ENCODE results near the gene CST3. TPM values are rescaled to one million over a fixed set of nuclear protein-coding genes. Genes with fewer than 3 reads are reported as not detected.
"Not testable (repeated sequence)": the region's sequence is repeated elsewhere in the genome, so short reads cannot be mapped to it uniquely, and the experiment has no call there.

The CST3 gene, protein sequence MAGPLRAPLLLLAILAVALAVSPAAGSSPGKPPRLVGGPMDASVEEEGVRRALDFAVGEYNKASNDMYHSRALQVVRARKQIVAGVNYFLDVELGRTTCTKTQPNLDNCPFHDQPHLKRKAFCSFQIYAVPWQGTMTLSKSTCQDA
- total RNA-seq = not detected in 2 replicates

GRCh38 chr20:23637282-23638221, at the start of gene CST3:
Gene CST3 (minus strand): TSS chr20:23637955. CDS start chr20:23637862, 93 bp downstream.
- Mint-ChIP-seq H3K36me3 (ENCODE audit: low read depth) (no peaks in the 10 kb centered on the region), H3K4me1 (peaks cover 8% of the 10 kb centered on the region), H3K9me3 (no peaks in the 10 kb centered on the region), H3K27ac (no peak within 1 kb of the TSS), H3K27me3 (peaks cover 22% of the 10 kb centered on the region), H3K4me3 (no peak within 1 kb of the TSS)
- CTCF ChIA-PET = no interaction called here
- TF ChIP-seq CTCF (IDR thresholded peaks at IDR 0.05) = no peak
- DNase-seq (no peak), ATAC-seq (ENCODE audit: low read depth) (no peak)
- intact Hi-C loops (cut with micrococcal nuclease) = no loop called here
- POLR2A ChIA-PET = no interaction called here

DNA sequence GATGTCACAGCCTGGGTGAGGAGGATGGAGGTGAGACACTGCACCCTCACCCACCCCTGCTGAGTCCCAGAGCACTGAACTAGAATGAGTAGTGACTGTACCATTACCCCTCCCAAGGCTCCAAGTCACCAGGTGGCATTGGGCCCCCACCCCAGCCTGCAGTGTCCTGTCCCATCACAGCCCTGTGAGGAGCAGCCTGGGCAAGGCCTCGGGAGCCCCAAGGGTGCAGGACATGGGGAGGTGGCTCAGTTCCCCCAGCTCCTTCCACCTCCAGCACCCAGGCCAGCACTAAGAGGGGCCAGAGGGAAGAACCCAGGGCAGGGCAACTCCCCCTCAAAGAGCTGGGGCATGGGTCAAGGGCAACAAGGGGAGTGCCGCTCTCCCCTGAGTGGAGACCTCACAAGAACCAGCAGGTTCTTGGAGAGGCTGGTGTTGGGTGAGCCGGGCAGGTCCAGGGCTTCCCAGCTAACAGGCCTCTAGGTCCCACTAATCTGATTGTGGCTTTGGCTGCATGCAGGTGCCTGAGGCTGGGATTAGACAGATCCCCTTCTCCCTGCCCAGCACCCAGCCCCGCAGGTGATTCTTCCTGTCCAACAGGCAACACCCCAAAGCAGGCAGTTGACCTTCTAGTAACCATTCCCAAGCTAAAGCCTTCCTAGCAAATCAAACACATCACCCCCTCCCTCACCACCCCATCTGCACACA, 48.4 kb upstream of the CST3 start:
- Mint-ChIP-seq H3K9me3 (no peaks in the 10 kb centered on the region), H3K27ac (no peak overlapping the region), H3K36me3 (ENCODE audit: low read depth) (no peaks in the 10 kb centered on the region), H3K4me3 (no peak overlapping the region), H3K4me1 (no peaks in the 10 kb centered on the region), H3K27me3 (peaks cover 3% of the 10 kb centered on the region)
- intact Hi-C loops (cut with micrococcal nuclease) = no loop called here
- no peak for DNase-seq
- ChIA-PET POLR2A (no interaction called here), CTCF (no interaction called here)
- TF ChIP-seq CTCF (IDR thresholded peaks at IDR 0.05) = no peak
- no peak for ATAC-seq (ENCODE audit: low read depth)

- DNase-seq; POLR2A ChIA-PET; H3K27ac Mint-ChIP-seq; H3K9me3 Mint-ChIP-seq; H3K27me3 Mint-ChIP-seq; H3K4me1 Mint-ChIP-seq; H3K36me3 Mint-ChIP-seq (ENCODE audit: low read depth); H3K4me3 Mint-ChIP-seq; intact Hi-C loops (cut with micrococcal nuclease); CTCF ChIA-PET; ATAC-seq (ENCODE audit: low read depth): not testable (repeated sequence)
These were observed 47.8 kb upstream of the CST3 start for GRCh38 chr20:23685529-23685896.

DNA sequence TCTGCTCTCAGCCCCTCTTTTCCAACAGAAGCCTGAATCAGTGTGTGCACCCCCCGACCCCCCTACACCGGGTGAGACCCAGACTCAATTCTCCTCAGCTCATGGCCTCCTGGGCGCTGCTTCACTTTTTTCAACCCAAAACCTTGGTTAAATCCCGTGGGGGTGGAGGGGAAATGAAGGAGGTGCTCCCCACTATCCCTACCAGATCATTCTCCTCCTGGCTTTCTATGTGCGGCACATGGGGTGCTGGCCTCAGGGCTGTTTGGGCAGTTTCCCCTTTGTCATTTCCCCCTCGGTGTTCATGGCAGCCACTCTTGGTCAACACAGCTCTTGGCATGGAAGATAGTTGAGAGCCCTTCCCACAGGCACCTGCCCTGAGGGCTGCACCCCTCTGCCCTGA, 46.5 kb upstream of the CST3 start:
- peaks cover 3% of the 10 kb centered on the region for H3K27me3 Mint-ChIP-seq
- no peaks in the 10 kb centered on the region for H3K9me3 Mint-ChIP-seq
- ATAC-seq (ENCODE audit: low read depth) (no peak), DNase-seq (no peak)
- CTCF ChIA-PET = no interaction called here
- no peak for TF ChIP-seq CTCF (IDR thresholded peaks at IDR 0.05)
- no peak overlapping the region for H3K27ac Mint-ChIP-seq
- no peaks in the 10 kb centered on the region for H3K36me3 Mint-ChIP-seq (ENCODE audit: low read depth)
- intact Hi-C loops (cut with micrococcal nuclease) = no loop called here
- POLR2A ChIA-PET = no interaction called here
- H3K4me1 Mint-ChIP-seq = no peaks in the 10 kb centered on the region
- H3K4me3 Mint-ChIP-seq = no peak overlapping the region

- DNase-seq = no peak
- no peak for TF ChIP-seq CTCF (IDR thresholded peaks at IDR 0.05)
- CTCF ChIA-PET = no interaction called here
- no peaks in the 10 kb centered on the region for H3K9me3 Mint-ChIP-seq
- H3K36me3 Mint-ChIP-seq (ENCODE audit: low read depth) = no peaks in the 10 kb centered on the region
- no peak for ATAC-seq (ENCODE audit: low read depth)
- H3K4me3 Mint-ChIP-seq = no peak overlapping the region
- H3K27ac Mint-ChIP-seq = no peak overlapping the region
- no peaks in the 10 kb centered on the region for H3K4me1 Mint-ChIP-seq
- intact Hi-C loops (cut with micrococcal nuclease) = no loop called here
- POLR2A ChIA-PET = no interaction called here
- H3K27me3 Mint-ChIP-seq = peaks cover 3% of the 10 kb centered on the region
These were observed 46.1 kb upstream of the CST3 start for GRCh38 chr20:23683807-23684206.
